HepG2 (cell line): Measurements from ENCODE around the gene PDE3B. TPM values are rescaled to one million over a fixed set of nuclear protein-coding genes. Genes with fewer than 3 reads are reported as not detected.

Source experiments
- ESRRA ChIP-seq: sonication (generic); formaldehyde crosslinking; IDR thresholded peaks from 2 replicates; pipeline ENCODE4 v1.5.1; 2020; ENCODE audit warnings: mild to moderate bottlenecking, low read depth, missing genetic modification reagents
- FOSL1 ChIP-seq: sonication (generic); formaldehyde crosslinking; IDR thresholded peaks from 2 replicates; pipeline ENCODE4 v1.9.0; 2021; ENCODE audit warnings: missing genetic modification reagents, borderline replicate concordance
- HDAC1 ChIP-seq: sonication (generic); formaldehyde crosslinking; IDR thresholded peaks from 2 replicates; pipeline ENCODE4 v1.5.1; 2020; ENCODE audit warnings: mild to moderate bottlenecking, missing genetic modification reagents
- HIVEP1 ChIP-seq: sonication (generic); formaldehyde crosslinking; IDR thresholded peaks from 2 replicates; pipeline ENCODE4 v1.4.0; 2020; ENCODE audit warnings: mild to moderate bottlenecking, missing genetic modification reagents
- HNF4G ChIP-seq, 2 experiments: sonication (generic) in 1 of 2; formaldehyde crosslinking in 1 of 2; IDR thresholded peaks; 2 replicates each; pipeline versions ENCODE4 v1.4.0 to v1.6.1; 2011 to 2020; ENCODE audit warnings: borderline replicate concordance in 2 of 2, low read depth in 2 of 2, mild to moderate bottlenecking in 2 of 2, low read length in 1 of 2, missing genetic modification reagents in 1 of 2, moderate library complexity in 1 of 2
- HNRNPH1 ChIP-seq: fragments of 200-400 bp; formaldehyde crosslinking; optimal IDR thresholded peaks from 2 replicates; pipeline ENCODE3; 2017; ENCODE audit warnings: mild to moderate bottlenecking, low read depth, low read length
- KDM3A ChIP-seq: IDR thresholded peaks from 2 replicates; pipeline ENCODE4 v1.6.1; 2018; ENCODE audit warnings: low read depth, missing compliant biosample characterization
- MAFF ChIP-seq: IDR thresholded peaks from 2 replicates; pipeline ENCODE4 v1.6.1; 2011; ENCODE audit warnings: low read depth, low read length, improper control_type of control experiment
- MYNN ChIP-seq: sonication (generic); formaldehyde crosslinking; IDR thresholded peaks from 2 replicates; pipeline ENCODE4 v1.4.0; 2020; ENCODE audit warnings: mild to moderate bottlenecking, low read depth, missing genetic modification reagents
- NAIF1 ChIP-seq: sonication (generic); formaldehyde crosslinking; IDR thresholded peaks from 2 replicates; pipeline ENCODE4 v1.5.0; 2020; ENCODE audit warnings: mild to moderate bottlenecking, missing genetic modification reagents, borderline replicate concordance
- NBN ChIP-seq: fragments of 450-650 bp; conservative IDR thresholded peaks from 2 replicates; pipeline ENCODE4 v1.6.1; 2017
- NFATC3 ChIP-seq: sonication (generic); formaldehyde crosslinking; IDR thresholded peaks from 2 replicates; pipeline ENCODE4 v1.5.1; 2020; ENCODE audit warnings: mild to moderate bottlenecking, missing genetic modification reagents
- NR2F2 ChIP-seq: IDR thresholded peaks from 2 replicates; pipeline ENCODE4 v1.6.1; 2012; ENCODE audit warnings: low read depth, inconsistent platforms, borderline replicate concordance
- RERE ChIP-seq: IDR thresholded peaks from 2 replicates; pipeline ENCODE4 v1.6.1; 2016; ENCODE audit warnings: low read depth, missing genetic modification reagents, missing compliant biosample characterization
- SOX5 ChIP-seq: IDR thresholded peaks from 2 replicates; pipeline ENCODE4 v1.6.1; 2016; ENCODE audit warnings: borderline replicate concordance
- TBX2 ChIP-seq: sonication (generic); formaldehyde crosslinking; IDR thresholded peaks from 2 replicates; pipeline ENCODE4 v1.5.0; 2020; ENCODE audit warnings: missing genetic modification reagents, mild to moderate bottlenecking, borderline replicate concordance
- U2AF1 ChIP-seq: fragments of 200-400 bp; formaldehyde crosslinking; optimal IDR thresholded peaks from 2 replicates; pipeline ENCODE3; 2017; ENCODE audit warnings: mild to moderate bottlenecking, low read depth, low read length
- ZBTB38 ChIP-seq: sonication (generic); formaldehyde crosslinking; IDR thresholded peaks from 2 replicates; pipeline ENCODE4 v1.5.1; 2020; ENCODE audit warnings: mild to moderate bottlenecking, missing genetic modification reagents
- ZNF17 ChIP-seq: sonication (generic); formaldehyde crosslinking; IDR thresholded peaks from 2 replicates; pipeline ENCODE4 v1.5.0; 2020; ENCODE audit warnings: mild to moderate bottlenecking, missing genetic modification reagents
- ZNF460 ChIP-seq: sonication (generic); formaldehyde crosslinking; IDR thresholded peaks from 2 replicates; pipeline ENCODE4 v1.5.1; 2020; ENCODE audit warnings: missing genetic modification reagents, mild to moderate bottlenecking, borderline replicate concordance
- ZNF510 ChIP-seq: sonication (generic); formaldehyde crosslinking; IDR thresholded peaks from 2 replicates; pipeline ENCODE4 v1.4.0; 2020; ENCODE audit warnings: low read depth, mild to moderate bottlenecking, missing genetic modification reagents
- ZNF567 ChIP-seq: sonication (generic); formaldehyde crosslinking; IDR thresholded peaks from 2 replicates; pipeline ENCODE4 v1.8.1; 2023; ENCODE audit warnings: mild to moderate bottlenecking, missing genetic modification reagents, borderline replicate concordance
- ZSCAN31 ChIP-seq: sonication (generic); formaldehyde crosslinking; IDR thresholded peaks from 2 replicates; pipeline ENCODE4 v1.5.0; 2020; ENCODE audit warnings: low read depth, mild to moderate bottlenecking, missing genetic modification reagents
- ZUFSP ChIP-seq: sonication (generic); formaldehyde crosslinking; IDR thresholded peaks from 2 replicates; pipeline ENCODE4 v1.9.0; 2021; ENCODE audit warnings: missing genetic modification reagents, mild to moderate bottlenecking, borderline replicate concordance
- polyA plus RNA-seq, 8 experiments: library from polyadenylated mRNA; depleted of rRNA in 3 of 8; stranded (reverse) in 7 of 8; unstranded in 1 of 8; fragments of >200 nt; fragmentation: Illumina TruSeq in 4 of 8; extraction: Trizol in 4 of 8; gene quantifications; 2 replicates each; pipeline versions ENCODE4 v1.2.1 to v1.2.3, GENCODE V29; 2011 to 2016; ENCODE audit warnings: low read depth in 4 of 8, missing spikeins in 1 of 8, mixed read lengths in 1 of 8; ENCODE audit not compliant: insufficient read depth in 1 of 8
- total RNA-seq, 5 experiments: library from RNA; depleted of rRNA; stranded (reverse); fragments of >200 nt; fragmentation: Illumina TruSeq; extraction: Trizol; gene quantifications; 2 replicates each; pipeline ENCODE4 v1.2.3, GENCODE V29; 2016; ENCODE audit warnings: low read depth in 1 of 5

Gene PDE3B
- total and polyA plus RNA-seq, 2 of the 13 experiments (the other 11 are each of a cell fraction or from before 2014, with no cell fraction given): 14.1 to 26.5 TPM

- TF ChIP-seq MYNN (CRISPR knock-in tag) (no peak), RERE (CRISPR knock-in tag) (0 out of 2 replicates have a peak, but pooled peaks have one; percentile 58), ZNF17 (CRISPR knock-in tag) (no peak), NR2F2 (no peak), U2AF1 (no peak), ZNF460 (CRISPR knock-in tag) (no peak), ESRRA (CRISPR knock-in tag) (no peak), HNF4G (IDR thresholded peaks at IDR 0.05; ENCODE audit: borderline replicate concordance, low read depth, low read length) (peak; percentile 49), HNF4G (CRISPR knock-in tag; IDR thresholded peaks at IDR 0.05; ENCODE audit: borderline replicate concordance, low read depth) (no peak), ZBTB38 (CRISPR knock-in tag) (no peak), NAIF1 (no peak), MAFF (no peak), ZNF567 (CRISPR knock-in tag) (no peak), NBN (no peak), ZSCAN31 (CRISPR knock-in tag) (no peak), HDAC1 (CRISPR knock-in tag) (peak; percentile 53), HNRNPH1 (no peak), FOSL1 (CRISPR knock-in tag) (no peak), KDM3A (CRISPR knock-in tag) (peak; percentile 42; the same call in 1 of the 2 replicates), HIVEP1 (CRISPR knock-in tag) (no peak), SOX5 (CRISPR knock-in tag) (peak; percentile 89), NFATC3 (CRISPR knock-in tag) (no peak), ZUFSP (CRISPR knock-in tag) (no peak), TBX2 (CRISPR knock-in tag) (no peak), ZNF510 (CRISPR knock-in tag) (no peak)
Measured at GRCh38 chr11:14741195-14741594, 97.6 kb downstream of the PDE3B start (continued).
